Right lobe of liver (tissue), 6 donors: ENCODE results near the gene OGFOD2. TPM values are rescaled to one million over a fixed set of nuclear protein-coding genes. Genes with fewer than 3 reads are reported as not detected.

ENCODE experiments used
- ATAC-seq, 4 donors: fragments of 200-7000 bp; cut with Tn5 transposase; one replicate each; pipeline ENCODE4 v1.9.1; 2020; ENCODE audit warnings: mild to moderate bottlenecking in 4 of 4, moderate library complexity in 4 of 4
- DNase-seq, 3 donors: peaks; one replicate each; pipeline ENCODE4 v3.0.0-alpha.2; 2020
- H3K27ac ChIP-seq, 3 donors: fragments of 200-600 bp; one replicate each; pipeline ENCODE4 v1.8.0; 2022
- H3K27me3 ChIP-seq, 2 donors: fragments of 200-600 bp; one replicate each; pipeline ENCODE4 v1.8.0; 2022
- H3K36me3 ChIP-seq, 4 donors: fragments of 200-600 bp; sonication (generic) in 1 of 4; one replicate each; pipeline versions ENCODE4 v1.5.1 to v1.8.0; 2017 to 2022; ENCODE audit warnings: control low read depth in 1 of 4
- H3K4me1 ChIP-seq, 4 donors: fragments of 200-600 bp; sonication (generic) in 1 of 4; one replicate each; pipeline versions ENCODE4 v1.5.1 to v1.8.0; 2017 to 2022; ENCODE audit warnings: control low read depth in 1 of 4
- H3K4me3 ChIP-seq, 3 donors: fragments of 200-600 bp; one replicate each; pipeline ENCODE4 v1.8.0; 2022
- H3K9me3 ChIP-seq, 4 donors: fragments of 200-600 bp; sonication (generic) in 1 of 4; one replicate each; pipeline versions ENCODE4 v1.5.1 to v1.8.0; 2017 to 2022; ENCODE audit warnings: control low read depth in 1 of 4
- POLR2A ChIP-seq: fragments of 450-650 bp; IDR thresholded peaks from one replicate; pipeline ENCODE4 v1.6.1; 2017; ENCODE audit warnings: antibody characterized with exemption, mild to moderate bottlenecking
- WGBS: methylation state at CpG from one replicate; pipeline ENCODE4 v1.1.6; 2018; ENCODE audit warnings: low coverage, low lambda C conversion rate; ENCODE audit not compliant: insufficient coverage; ENCODE audit errors: missing lambda C conversion rate; 5-methylcytosine and 5-hydroxymethylcytosine counted together
- intact Hi-C, 2 donors: fragments of 100-400 bp; cut with DNase I; formaldehyde crosslinking; loops; one replicate each; pipeline versions ENCODE4 v1.11.2 to v1.14.1; 2022
- total RNA-seq, 6 experiments: library from RNA; depleted of rRNA in 2 of 6; stranded (reverse); fragments of >200 nt in 2 of 6; fragmentation: NEBNext Ultra II Directional in 3 of 6; extraction: Animal tissue kit (Norgen Biotek cat#: 25700) in 3 of 6; gene quantifications; one replicate each; pipeline versions ENCODE4 v1.1.0 to v1.2.4, GENCODE V29; 2016 to 2023
- TF ChIP-seq, protein P1 (sequence below), 4 donors: fragments of 200-600 bp in 3 of 4; fragments of 450-650 bp in 1 of 4; IDR thresholded peaks; one replicate each; pipeline versions ENCODE4 v1.5.1 to v1.8.0; 2016 to 2022; ENCODE audit warnings: antibody characterized with exemption in 4 of 4, mild to moderate bottlenecking in 2 of 4
- donor health status: DM: no; HTN: yes; CAD: no.
- donor health status: DM: no; HTN: no; CAD: no.
- donor health status: DM: no; HTN: no; CAD: no.
- donor health status: DM: no; HTN: yes; CAD: no.
- donor health status: DM: no; HTN: yes; CAD: no.

OGFOD2 gene
- total RNA-seq, 6 experiments from 2014 or later, result 9.9 to 18.8 (median 14.1) TPM

DNA sequence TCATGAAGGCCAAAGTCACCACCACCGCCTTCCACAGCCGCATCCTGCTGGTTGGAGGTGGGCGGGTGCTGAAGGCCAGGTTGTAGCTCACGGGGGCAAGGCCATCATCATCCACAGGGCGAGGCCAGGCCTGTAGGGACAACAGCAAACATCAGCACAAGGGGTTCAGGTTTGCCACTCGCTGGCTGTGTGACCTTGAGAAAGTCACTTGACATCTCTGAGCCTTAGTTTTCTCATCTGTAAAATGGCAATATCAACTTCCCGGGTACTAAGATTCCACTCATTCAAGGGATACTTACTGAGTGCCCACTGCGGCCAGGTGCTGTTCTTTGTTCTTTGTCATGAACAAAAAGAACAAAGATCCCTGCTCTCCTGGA, 14.9 kb upstream of the OGFOD2 start:
- H3K9me3 ChIP-seq, result no peaks in the 10 kb centered on the region
- no peak overlapping the region for H3K4me3 ChIP-seq
- intact Hi-C loops, result no loop called here
- H3K27me3 ChIP-seq, result no peaks in the 10 kb centered on the region
- ATAC-seq, result no peak
- WGBS, result 94% methylated on average over 2 of the region's 8 CpGs
- no peaks in the 10 kb centered on the region for H3K36me3 ChIP-seq
- no peaks in the 10 kb centered on the region for H3K4me1 ChIP-seq
- TF ChIP-seq POLR2A, result no peak
- TF ChIP-seq, protein P1, sequence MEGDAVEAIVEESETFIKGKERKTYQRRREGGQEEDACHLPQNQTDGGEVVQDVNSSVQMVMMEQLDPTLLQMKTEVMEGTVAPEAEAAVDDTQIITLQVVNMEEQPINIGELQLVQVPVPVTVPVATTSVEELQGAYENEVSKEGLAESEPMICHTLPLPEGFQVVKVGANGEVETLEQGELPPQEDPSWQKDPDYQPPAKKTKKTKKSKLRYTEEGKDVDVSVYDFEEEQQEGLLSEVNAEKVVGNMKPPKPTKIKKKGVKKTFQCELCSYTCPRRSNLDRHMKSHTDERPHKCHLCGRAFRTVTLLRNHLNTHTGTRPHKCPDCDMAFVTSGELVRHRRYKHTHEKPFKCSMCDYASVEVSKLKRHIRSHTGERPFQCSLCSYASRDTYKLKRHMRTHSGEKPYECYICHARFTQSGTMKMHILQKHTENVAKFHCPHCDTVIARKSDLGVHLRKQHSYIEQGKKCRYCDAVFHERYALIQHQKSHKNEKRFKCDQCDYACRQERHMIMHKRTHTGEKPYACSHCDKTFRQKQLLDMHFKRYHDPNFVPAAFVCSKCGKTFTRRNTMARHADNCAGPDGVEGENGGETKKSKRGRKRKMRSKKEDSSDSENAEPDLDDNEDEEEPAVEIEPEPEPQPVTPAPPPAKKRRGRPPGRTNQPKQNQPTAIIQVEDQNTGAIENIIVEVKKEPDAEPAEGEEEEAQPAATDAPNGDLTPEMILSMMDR (IDR thresholded peaks at IDR 0.05), result no peak
- H3K27ac ChIP-seq, result no peak overlapping the region
- DNase-seq, result no peak

- no peak for DNase-seq
Measured at GRCh38 chr12:122961531-122962329, 13.3 kb upstream of the OGFOD2 start.

GRCh38 chr12:122963941-122964265, 11.1 kb upstream of the OGFOD2 start:
- ATAC-seq (peak in 1 of 4 donors; percentile 5), DNase-seq (peak in 1 of 3 donors; percentile 57)
- intact Hi-C loops, result no loop called here
- Histone ChIP-seq H3K36me3 (no peaks in the 10 kb centered on the region), H3K4me3 (no peak overlapping the region), H3K27ac (no peak overlapping the region), H3K9me3 (no peaks in the 10 kb centered on the region), H3K27me3 (no peaks in the 10 kb centered on the region), H3K4me1 (peaks cover 0 to 7% (median 0%) of the 10 kb centered on the region in 4 donors)
- no peak for TF ChIP-seq POLR2A
- TF ChIP-seq, protein P1 (IDR thresholded peaks at IDR 0.05), result no peak
- WGBS, result no CpG with 5 or more reads among the region's 8 CpGs

More at GRCh38 chr12:122961531-122962329, 13.3 kb upstream of the OGFOD2 start:
- Histone ChIP-seq H3K4me1 (peaks cover 0 to 7% (median 0%) of the 10 kb centered on the region in 4 donors), H3K36me3 (no peaks in the 10 kb centered on the region), H3K27me3 (no peaks in the 10 kb centered on the region), H3K27ac (no peak overlapping the region), H3K4me3 (no peak overlapping the region), H3K9me3 (no peaks in the 10 kb centered on the region)
- TF ChIP-seq, protein P1 (IDR thresholded peaks at IDR 0.05), result no peak
- TF ChIP-seq POLR2A, result no peak
- WGBS, result 61% methylated on average over 8 of the region's 10 CpGs
- intact Hi-C loops, result no loop called here
- ATAC-seq, result peak in 1 of 4 donors; percentile 16

- no peak for ATAC-seq
- WGBS, result 83% methylated on average over 8 of the region's 19 CpGs
- intact Hi-C loops, result no loop called here
Measured at GRCh38 chr12:122964439-122965257, 10.4 kb upstream of the OGFOD2 start.

More at GRCh38 chr12:122964439-122965257, 10.4 kb upstream of the OGFOD2 start:
- Histone ChIP-seq H3K9me3 (no peaks in the 10 kb centered on the region), H3K4me1 (peaks cover 0 to 7% (median 0%) of the 10 kb centered on the region in 4 donors), H3K27ac (no peak overlapping the region), H3K36me3 (no peaks in the 10 kb centered on the region), H3K27me3 (no peaks in the 10 kb centered on the region), H3K4me3 (no peak overlapping the region)
- TF ChIP-seq, protein P1 (IDR thresholded peaks at IDR 0.05), result no peak
- TF ChIP-seq POLR2A, result no peak
- no peak for DNase-seq
